ENCODE data around the gene TANC1.

GRCh38 chr2:159082119-159082518 is 113.7 kb downstream of the TANC1 start:
- no peak for TF ChIP-seq CTCF (IDR thresholded peaks at IDR 0.05)
- no peak for TF ChIP-seq POLR2A (IDR thresholded peaks at IDR 0.05)

All from right lobe of liver (tissue), 4 donors.